Measurements from ENCODE around the gene C2.
"Not testable (repeated sequence)": the region's sequence is repeated elsewhere in the genome, so short reads cannot be mapped to it uniquely, and the experiment has no call there.

The C2 gene

GRCh38 chr6:31899215-31899614 is 28.3 kb upstream of the C2 start:
- DNase-seq (ENCODE audit: low read depth), result no peak

DNA sequence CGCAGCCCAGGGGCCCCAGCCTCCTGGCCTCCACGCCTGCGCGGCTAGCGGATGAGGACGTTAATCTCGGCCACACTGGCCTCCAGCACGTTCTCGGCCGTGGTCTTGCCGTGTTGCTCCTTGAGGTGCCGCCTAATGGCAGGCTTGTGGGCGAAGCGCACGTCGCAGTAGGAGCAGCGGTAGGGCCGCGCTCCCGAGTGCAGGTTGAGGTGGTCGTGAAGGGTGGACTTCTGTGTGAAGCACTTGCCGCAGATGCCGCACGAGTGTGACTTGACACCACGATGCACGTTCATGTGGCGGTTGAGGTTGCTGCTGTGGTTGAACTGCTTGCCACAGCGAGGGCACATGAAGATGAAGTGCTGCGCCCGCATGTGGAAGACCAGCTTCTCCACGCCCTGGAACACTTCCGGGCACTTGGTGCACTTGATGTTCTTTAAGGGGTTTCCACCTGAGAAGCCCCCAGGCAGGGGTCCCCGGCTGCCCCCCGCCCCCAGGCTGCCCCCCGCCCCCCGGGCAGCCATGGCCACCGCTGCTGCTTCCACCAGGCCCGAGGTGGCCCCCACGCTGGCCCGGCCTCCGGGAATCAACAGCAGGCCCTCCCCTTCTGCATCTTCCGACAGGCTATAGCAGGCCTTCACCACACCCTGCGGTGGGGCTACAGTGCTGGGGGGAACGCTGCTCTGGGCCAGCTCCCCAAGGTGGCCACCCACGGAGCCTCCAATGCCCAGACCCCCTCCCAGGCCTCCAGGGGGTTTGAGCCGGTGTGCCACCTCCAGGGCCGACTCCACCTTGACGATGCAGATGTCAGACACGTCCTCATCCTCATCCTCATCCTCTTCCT is 27.4 kb upstream of the C2 start:
- no peak for DNase-seq (ENCODE audit: low read depth)

- DNase-seq (ENCODE audit: low read depth), result no peak
These were observed 26.6 kb upstream of the C2 start for GRCh38 chr6:31900917-31901414.

- peak; percentile 35 for DNase-seq (ENCODE audit: low read depth)
These were observed 26.0 kb upstream of the C2 start for GRCh38 chr6:31901415-31901952.

DNA sequence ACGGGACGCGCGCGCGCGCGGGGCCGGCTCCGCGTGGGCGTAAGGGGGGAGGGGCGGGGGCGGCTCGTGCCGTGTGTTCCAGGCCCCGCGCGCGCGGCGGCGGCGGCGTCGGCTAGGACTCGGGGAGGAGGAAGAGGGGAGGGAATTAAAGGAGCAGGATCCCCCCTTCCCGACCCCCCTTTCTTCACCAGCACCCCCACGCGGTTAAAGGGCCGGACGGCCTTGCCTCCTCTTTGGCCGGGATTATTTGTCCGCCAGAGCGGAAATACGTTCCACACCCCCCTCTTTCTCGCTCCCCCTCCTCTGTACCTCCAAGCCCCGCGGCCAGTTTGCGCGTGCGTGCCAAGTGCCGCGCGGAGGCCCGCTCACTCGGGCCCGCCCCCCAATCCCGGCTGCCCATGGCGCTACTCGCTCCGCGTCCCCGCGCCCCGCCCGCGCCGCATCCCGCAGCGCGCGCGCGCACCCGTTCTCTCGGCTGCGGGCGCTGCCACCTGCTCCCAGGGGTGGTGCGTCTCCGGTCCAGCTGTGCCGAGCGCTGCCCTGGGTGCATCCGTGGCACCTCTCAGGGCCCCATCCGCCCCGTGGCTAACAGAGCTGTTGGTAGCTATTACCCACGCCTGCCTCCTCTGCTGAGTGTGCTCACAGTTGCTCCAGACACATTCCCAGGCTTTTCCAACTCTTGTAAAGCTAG is 25.4 kb upstream of the C2 start, which contains the start of gene ZBTB12:
ZBTB12 (minus strand) TSS at position 134 of the 691 bp plus-strand sequence. CDS start 781 bp downstream, outside the sequence.
- peak; percentile 73 for DNase-seq (ENCODE audit: low read depth)

- DNase-seq (ENCODE audit: low read depth), result no peak
These were observed 23.6 kb upstream of the C2 start for GRCh38 chr6:31903957-31904356.

- DNase-seq (ENCODE audit: low read depth), result no peak
These were observed 22.5 kb upstream of the C2 start for GRCh38 chr6:31905041-31905440.

DNA sequence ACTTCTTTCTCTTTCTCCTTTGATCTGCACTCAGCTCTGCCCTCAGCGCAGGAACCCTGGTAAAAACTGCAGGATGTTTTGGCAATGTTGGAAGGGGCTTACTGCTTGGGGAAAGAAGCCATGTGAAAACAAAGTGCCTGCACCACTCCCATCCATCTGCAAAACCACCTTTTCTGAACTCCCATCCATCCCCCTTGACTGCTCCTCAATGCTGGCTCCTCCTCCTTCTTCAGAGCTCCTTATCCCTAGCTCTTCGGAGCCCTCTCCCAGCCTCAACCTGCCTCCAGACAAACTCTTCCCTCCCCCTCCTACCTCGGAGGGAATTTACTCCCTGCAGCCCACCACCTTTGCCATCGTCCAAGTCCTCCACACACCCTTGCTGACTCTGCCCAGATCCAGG is 21.4 kb upstream of the C2 start:
- DNase-seq (ENCODE audit: low read depth), result no peak

GRCh38 chr6:31906727-31907126 is 20.8 kb upstream of the C2 start:
- not testable (repeated sequence) for DNase-seq (ENCODE audit: low read depth)

GRCh38 chr6:31907158-31907813 is 20.2 kb upstream of the C2 start:
- DNase-seq (ENCODE audit: low read depth), result no peak

GRCh38 chr6:31908255-31908654 is 19.3 kb upstream of the C2 start:
- not testable (repeated sequence) for DNase-seq (ENCODE audit: low read depth)

GRCh38 chr6:31908791-31909190 is 18.7 kb upstream of the C2 start:
- DNase-seq (ENCODE audit: low read depth), result no peak

DNA sequence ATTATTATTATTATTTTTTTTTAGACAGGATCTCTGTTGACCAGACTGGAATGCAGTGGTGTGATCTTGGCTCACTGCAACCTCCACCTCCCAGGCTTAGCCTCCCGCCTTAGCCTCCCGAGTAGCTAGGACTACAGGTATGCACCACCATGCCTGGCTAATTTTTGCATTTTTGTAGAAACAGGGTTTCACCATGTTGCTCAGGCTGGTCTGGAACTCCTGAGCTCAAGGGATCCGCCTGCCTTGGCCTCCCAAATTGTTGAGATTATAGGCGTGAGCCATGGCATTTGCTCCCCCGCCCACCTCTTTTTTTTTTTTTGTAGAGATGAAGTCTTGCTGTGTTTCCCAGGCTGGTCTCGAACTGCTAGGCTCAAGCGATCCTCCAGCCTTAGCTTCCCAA is 18.2 kb upstream of the C2 start:
- DNase-seq (ENCODE audit: low read depth), result not testable (repeated sequence)

- no peak for DNase-seq (ENCODE audit: low read depth)
These were observed 15.5 kb upstream of the C2 start for GRCh38 chr6:31911826-31912585.

DNA sequence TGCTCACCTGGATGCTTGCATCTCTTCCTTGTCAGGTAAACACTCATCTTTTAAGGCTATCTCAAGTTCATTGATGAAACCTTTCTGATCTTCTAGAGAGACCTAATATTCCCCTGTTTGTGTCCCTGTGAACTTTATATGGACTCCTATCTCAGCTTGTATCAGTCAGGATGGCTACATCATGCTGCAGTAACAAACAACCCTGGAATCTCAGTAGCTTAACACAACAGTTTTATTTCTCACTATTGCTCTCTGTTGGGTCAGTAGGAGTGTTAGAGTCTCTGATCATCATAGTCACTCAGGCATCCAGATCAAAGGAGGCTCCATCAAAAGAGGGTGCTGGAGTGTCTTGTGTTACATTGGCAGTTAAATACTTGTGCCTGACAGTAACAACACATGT is 12.2 kb upstream of the C2 start:
- no peak for DNase-seq (ENCODE audit: low read depth)

DNA sequence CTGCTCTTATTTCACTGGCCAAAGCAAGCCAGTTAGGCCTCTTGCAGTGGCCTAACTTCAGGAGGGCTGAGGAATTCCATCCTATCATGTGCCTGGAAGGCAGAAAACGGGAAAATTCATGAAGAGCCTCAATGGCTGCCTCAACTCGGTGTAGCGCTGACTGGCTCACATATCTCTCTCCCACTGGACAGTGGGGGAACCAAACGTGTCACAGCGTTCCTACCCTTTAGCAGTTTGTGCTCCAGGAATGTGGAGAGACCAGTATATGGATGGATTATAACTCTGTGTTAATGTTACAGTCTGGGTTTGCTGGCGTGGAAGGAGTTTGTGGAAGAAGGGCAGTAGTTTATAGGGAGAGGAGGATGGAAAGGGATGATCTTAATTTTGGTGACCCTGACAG is 11.8 kb upstream of the C2 start:
- no peak for DNase-seq (ENCODE audit: low read depth)

GRCh38 chr6:31918069-31918720 is 9.3 kb upstream of the C2 start:
- DNase-seq (ENCODE audit: low read depth), result no peak

GRCh38 chr6:31919624-31920303 is 7.8 kb upstream of the C2 start:
- no peak for DNase-seq (ENCODE audit: low read depth)

DNA sequence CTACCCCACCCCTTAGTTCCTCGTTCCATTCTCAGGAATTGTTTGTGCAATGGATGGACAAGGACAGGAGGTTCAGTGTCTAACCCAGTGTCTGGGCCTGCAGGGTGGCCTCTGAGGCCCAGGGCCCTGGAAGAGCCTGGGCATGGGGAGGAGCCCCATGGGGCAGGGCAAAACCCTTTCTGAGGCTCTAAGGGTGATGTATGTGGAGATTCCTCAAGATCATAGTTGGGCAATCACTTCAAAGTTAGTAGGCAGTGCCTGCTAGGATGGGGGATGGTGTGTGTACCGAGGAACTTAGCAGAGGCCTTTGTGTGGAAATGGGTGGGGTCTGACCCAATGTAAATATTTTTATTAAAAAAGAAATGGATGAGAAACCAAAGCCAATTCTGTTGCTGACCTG is 6.7 kb upstream of the C2 start:
- no peak for DNase-seq (ENCODE audit: low read depth)

DNA sequence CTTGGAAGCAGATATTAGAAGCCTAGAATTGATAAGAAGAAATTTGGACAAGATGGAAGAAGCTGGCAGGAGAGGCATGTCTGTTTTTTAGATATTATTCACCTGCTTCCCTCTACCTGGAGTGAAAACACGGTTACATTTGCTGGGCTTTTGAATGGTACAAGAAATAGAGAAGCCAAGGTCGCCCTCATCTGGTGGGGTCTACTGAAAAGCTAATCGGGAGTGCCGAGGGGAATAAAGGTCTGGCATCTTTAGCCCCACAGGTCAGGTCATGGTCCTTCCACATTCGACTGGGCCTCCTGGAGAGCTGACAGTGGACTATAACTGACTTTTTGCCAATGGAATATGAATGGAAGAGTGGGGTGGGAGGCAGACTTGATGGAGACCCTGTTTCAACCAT is 4.6 kb upstream of the C2 start:
- DNase-seq (ENCODE audit: low read depth), result no peak

All from stimulated activated CD8-positive, alpha-beta memory T cell treated with anti-CD3 and anti-CD28 coated beads, Interleukin-7, amount 100 ng/mL, for 24 hours (primary cell).